B cell (primary cell): Measurements from ENCODE around the gene ZNF516.

Source experiments
- CTCF ChIP-seq: fragments of 200-600 bp; IDR thresholded peaks from one replicate; pipeline ENCODE4 v1.8.0; 2022; ENCODE audit warnings: antibody characterized with exemption, mild to moderate bottlenecking
- EZH2 ChIP-seq: IDR thresholded peaks from 2 replicates; pipeline ENCODE4 v1.6.1; 2012; ENCODE audit warnings: borderline replicate concordance, low read depth, mild to moderate bottlenecking, moderate library complexity, low read length; ENCODE audit not compliant: insufficient read depth, poor library complexity, severe bottlenecking

- TF ChIP-seq CTCF (no peak), EZH2 (no peak)
These were observed 137.3 kb downstream of the ZNF516 start for GRCh38 chr18:76357585-76358260.
